NCI-H748 (cell line): ENCODE results near the gene PLCD3.

ENCODE experiments used
- DNase-seq: peaks from one replicate; lab custom pipeline; 2025; ENCODE audit not compliant: unreplicated experiment; lab: John Stamatoyannopoulos, UW

The PLCD3 gene

GRCh38 chr17:45119964-45120363, 12.4 kb downstream of the PLCD3 start:
- DNase-seq: no peak

- no peak for DNase-seq
Observed at GRCh38 chr17:45118691-45119090, 13.6 kb downstream of the PLCD3 start.

- DNase-seq: no peak
Observed at GRCh38 chr17:45117848-45118646, 14.3 kb downstream of the PLCD3 start.

GRCh38 chr17:45117334-45117733, 15.0 kb downstream of the PLCD3 start:
- no peak for DNase-seq

- no peak for DNase-seq
Observed at GRCh38 chr17:45116434-45117016, 15.8 kb downstream of the PLCD3 start.

- DNase-seq: no peak
Observed at GRCh38 chr17:45115871-45116270, 16.4 kb downstream of the PLCD3 start.

- no peak for DNase-seq
Observed at GRCh38 chr17:45115015-45115625, 17.2 kb downstream of the PLCD3 start.

- no peak for DNase-seq
Observed at GRCh38 chr17:45114117-45114932, 18.0 kb downstream of the PLCD3 start.

- no peak for DNase-seq
Observed at GRCh38 chr17:45113424-45113754, 18.9 kb downstream of the PLCD3 start.

- no peak for DNase-seq
Observed at GRCh38 chr17:45112559-45113423, 19.5 kb downstream of the PLCD3 start.

- no peak for DNase-seq
Observed at GRCh38 chr17:45111850-45112249, 20.5 kb downstream of the PLCD3 start.

GRCh38 chr17:45110676-45111611, 21.4 kb downstream of the PLCD3 start:
- no peak for DNase-seq

- no peak for DNase-seq
Observed at GRCh38 chr17:45108595-45109521, 23.5 kb downstream of the PLCD3 start.

- DNase-seq: no peak
Observed at GRCh38 chr17:45108051-45108450, 24.3 kb downstream of the PLCD3 start.

- no peak for DNase-seq
Observed at GRCh38 chr17:45107293-45108010, 24.9 kb downstream of the PLCD3 start.

- DNase-seq: no peak
Observed at GRCh38 chr17:45106582-45106981, 25.7 kb downstream of the PLCD3 start.

GRCh38 chr17:45106096-45106495, 26.2 kb downstream of the PLCD3 start:
- DNase-seq: no peak
